ENCODE results near the gene USP2.

The USP2 gene

GRCh38 chr11:119363081-119363850, 18.2 kb downstream of the USP2 start:
- DNase-seq (ENCODE audit: low read depth, low spot score): no peak

- DNase-seq (ENCODE audit: low read depth, low spot score): no peak
These were observed 18.8 kb downstream of the USP2 start for GRCh38 chr11:119362741-119363080.

GRCh38 chr11:119361941-119362725, 19.4 kb downstream of the USP2 start:
- no peak for DNase-seq (ENCODE audit: low read depth, low spot score)

- peak; percentile 70 for DNase-seq (ENCODE audit: low read depth, low spot score)
These were observed 20.3 kb downstream of the USP2 start for GRCh38 chr11:119361056-119361787.

- DNase-seq (ENCODE audit: low read depth, low spot score): no peak
These were observed 21.9 kb downstream of the USP2 start for GRCh38 chr11:119359365-119360214.

- no peak for DNase-seq (ENCODE audit: low read depth, low spot score)
These were observed 24.4 kb downstream of the USP2 start for GRCh38 chr11:119357074-119357473.

GRCh38 chr11:119356349-119357031, 25.0 kb downstream of the USP2 start:
- DNase-seq (ENCODE audit: low read depth, low spot score): peak; percentile 91

GRCh38 chr11:119355091-119355843, 26.2 kb downstream of the USP2 start:
- no peak for DNase-seq (ENCODE audit: low read depth, low spot score)

- DNase-seq (ENCODE audit: low read depth, low spot score): peak; percentile 53
These were observed 28.6 kb downstream of the USP2 start for GRCh38 chr11:119352857-119353260.

- no peak for DNase-seq (ENCODE audit: low read depth, low spot score)
These were observed 30.3 kb downstream of the USP2 start for GRCh38 chr11:119351232-119351631.

GRCh38 chr11:119350302-119350701, 31.2 kb downstream of the USP2 start:
- no peak for DNase-seq (ENCODE audit: low read depth, low spot score)

GRCh38 chr11:119347940-119348605, 33.4 kb downstream of the USP2 start:
- DNase-seq (ENCODE audit: low read depth, low spot score): no peak

- DNase-seq (ENCODE audit: low read depth, low spot score): no peak
These were observed 34.2 kb downstream of the USP2 start for GRCh38 chr11:119347242-119347641.

- no peak for DNase-seq (ENCODE audit: low read depth, low spot score)
These were observed 34.9 kb downstream of the USP2 start, which contains the start of gene MFRP for GRCh38 chr11:119346605-119347004. Gene MFRP, minus strand, starts transcription at chr11:119346705. Its CDS starts 192 bp downstream, at chr11:119346513.

GRCh38 chr11:119345685-119346084, 35.8 kb downstream of the USP2 start:
- DNase-seq (ENCODE audit: low read depth, low spot score): no peak

GRCh38 chr11:119344291-119345010, 37.0 kb downstream of the USP2 start:
- DNase-seq (ENCODE audit: low read depth, low spot score): no peak

- no peak for DNase-seq (ENCODE audit: low read depth, low spot score)
These were observed 37.8 kb downstream of the USP2 start for GRCh38 chr11:119343726-119344125.

GRCh38 chr11:119342362-119343130, 38.9 kb downstream of the USP2 start:
- no peak for DNase-seq (ENCODE audit: low read depth, low spot score)

Measured in astrocyte of the hippocampus (primary cell).